GM20000 (cell line): ENCODE results near the gene PGLYRP4.

Experiments used
- DNase-seq: peaks from one replicate; pipeline ENCODE4 v3.0.0; 2012; ENCODE audit warnings: low spot score
- TF ChIP-seq, protein P1 (sequence below): IDR thresholded peaks from 2 replicates; pipeline ENCODE4 v1.5.1; 2012; ENCODE audit warnings: mild to moderate bottlenecking, control low read depth; ENCODE audit errors: extremely low read depth, missing control alignments

PGLYRP4 gene

DNA sequence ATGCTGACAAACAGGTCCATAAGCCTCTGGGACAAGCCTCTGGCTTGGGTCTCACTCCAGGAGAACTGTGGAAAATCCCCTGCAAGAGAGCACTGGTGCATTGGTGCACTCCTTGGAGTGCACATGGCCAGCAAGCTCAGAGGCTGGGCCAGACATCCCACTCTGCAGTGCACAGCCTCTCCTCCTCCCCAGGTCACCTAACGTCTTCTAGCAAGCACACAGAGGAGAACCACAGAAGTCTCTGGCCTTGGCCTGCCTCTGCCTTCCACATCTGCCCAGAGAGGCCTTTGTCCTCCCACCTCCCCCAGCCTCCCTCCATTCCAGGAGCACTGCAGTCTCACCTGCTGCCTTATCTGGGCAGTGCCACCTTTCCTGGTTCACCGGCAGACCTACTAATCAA is 40.1 kb downstream of the PGLYRP4 start:
- DNase-seq: no peak
- TF ChIP-seq, protein P1, sequence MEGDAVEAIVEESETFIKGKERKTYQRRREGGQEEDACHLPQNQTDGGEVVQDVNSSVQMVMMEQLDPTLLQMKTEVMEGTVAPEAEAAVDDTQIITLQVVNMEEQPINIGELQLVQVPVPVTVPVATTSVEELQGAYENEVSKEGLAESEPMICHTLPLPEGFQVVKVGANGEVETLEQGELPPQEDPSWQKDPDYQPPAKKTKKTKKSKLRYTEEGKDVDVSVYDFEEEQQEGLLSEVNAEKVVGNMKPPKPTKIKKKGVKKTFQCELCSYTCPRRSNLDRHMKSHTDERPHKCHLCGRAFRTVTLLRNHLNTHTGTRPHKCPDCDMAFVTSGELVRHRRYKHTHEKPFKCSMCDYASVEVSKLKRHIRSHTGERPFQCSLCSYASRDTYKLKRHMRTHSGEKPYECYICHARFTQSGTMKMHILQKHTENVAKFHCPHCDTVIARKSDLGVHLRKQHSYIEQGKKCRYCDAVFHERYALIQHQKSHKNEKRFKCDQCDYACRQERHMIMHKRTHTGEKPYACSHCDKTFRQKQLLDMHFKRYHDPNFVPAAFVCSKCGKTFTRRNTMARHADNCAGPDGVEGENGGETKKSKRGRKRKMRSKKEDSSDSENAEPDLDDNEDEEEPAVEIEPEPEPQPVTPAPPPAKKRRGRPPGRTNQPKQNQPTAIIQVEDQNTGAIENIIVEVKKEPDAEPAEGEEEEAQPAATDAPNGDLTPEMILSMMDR: no peak

DNA sequence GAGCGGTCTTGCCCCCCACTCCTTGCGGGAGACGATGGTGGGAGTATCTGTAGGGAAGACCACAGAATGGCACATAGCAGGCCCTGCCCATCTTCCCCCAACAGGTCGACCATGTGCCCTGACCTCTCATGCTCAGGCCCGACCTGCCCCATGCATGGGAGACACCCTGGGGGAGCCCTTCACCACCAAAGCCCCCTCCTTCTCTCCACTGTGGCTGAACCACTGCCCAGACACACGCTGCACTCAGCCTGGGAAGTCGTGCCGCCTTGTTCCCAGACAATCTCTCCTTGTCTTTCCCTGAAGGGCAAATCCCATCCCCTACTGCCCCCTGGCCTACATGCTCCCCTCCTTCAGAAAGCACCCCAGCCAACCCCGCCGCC is 41.4 kb downstream of the PGLYRP4 start:
- TF ChIP-seq, protein P1: no peak
- no peak for DNase-seq

DNA sequence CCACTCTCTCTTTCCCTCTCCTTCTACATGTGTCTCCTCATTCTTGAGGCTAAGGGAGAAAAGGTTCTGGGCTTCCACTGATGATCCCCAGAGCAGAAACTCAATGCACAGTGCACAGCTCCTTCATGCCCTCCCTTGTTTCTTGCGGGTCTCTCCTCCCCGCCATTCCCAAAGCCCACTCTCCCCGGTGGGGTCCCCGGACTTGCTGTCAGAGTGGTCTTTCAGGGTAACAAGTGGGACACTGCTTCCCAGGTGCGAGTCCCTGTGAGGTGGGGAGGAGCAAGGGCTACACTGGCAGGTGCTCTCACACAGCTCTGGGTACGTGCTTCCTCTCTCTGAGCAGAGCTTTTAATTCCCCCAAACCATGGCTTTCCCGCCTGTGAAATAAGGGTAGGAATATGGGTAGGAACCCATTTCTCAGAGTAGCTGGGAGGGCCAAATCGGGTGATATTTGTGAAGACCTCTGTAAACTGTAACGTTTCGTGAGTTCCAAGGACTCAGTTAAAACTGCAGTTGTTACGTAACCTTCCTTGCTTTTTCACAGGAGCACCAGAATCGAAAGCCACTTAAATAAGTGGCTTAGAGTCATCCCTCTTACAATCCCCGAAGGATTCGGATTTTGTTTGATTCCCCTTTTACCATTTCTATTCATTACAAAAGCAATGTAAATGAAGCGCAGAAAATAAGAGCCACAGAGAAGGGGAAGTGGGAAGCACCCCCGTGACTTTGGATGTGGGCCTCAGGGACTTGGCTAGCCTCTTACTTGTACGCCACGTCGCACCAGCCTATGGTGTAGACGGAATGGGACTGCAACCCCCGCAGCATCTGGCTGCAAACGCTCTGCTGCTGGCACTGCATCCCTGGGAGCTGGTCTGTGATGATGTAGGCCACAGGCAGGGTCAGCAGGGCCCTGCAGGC is 42.1 kb downstream of the PGLYRP4 start:
- TF ChIP-seq, protein P1: no peak
- no peak for DNase-seq

DNA sequence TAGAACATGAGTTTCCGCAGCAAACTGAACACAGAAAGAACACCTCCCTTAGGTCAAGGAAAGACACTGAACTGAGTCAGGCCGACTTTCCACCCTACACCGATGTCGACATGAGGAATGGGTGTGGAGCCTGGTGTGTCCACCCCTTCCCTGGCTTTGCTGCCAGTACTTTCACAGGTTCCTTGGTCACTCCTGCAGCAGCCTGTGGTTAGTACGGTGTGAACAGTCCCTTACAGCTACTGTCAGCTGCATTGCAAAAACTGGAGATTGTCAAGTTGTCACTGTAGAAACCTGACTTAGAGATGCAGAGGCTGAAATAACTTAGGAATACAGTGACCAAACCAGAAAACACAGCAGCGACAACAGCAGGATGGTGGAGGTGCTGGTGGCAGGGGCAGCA is 43.0 kb downstream of the PGLYRP4 start:
- DNase-seq: no peak
- TF ChIP-seq, protein P1: no peak

DNA sequence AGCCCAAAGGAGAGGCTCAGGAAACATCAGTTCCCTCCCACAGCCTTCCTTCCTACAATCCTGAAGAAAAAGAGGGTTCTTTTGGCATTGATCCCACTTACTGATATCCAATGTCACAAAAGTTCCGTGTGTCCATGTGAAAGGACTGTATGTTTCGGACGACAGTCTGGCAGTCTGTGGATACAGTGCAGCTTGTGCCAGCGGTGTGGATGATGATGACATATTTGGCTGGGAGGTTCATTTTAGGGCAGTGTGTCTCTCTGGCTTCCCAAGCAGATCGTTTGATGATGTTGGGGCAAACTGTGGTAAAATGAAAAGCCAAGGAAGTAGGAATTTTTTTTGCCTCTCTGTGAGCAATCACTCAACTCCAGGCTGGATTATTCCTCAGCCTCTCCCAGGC is 46.3 kb downstream of the PGLYRP4 start:
- TF ChIP-seq, protein P1: no peak
- DNase-seq: no peak

DNA sequence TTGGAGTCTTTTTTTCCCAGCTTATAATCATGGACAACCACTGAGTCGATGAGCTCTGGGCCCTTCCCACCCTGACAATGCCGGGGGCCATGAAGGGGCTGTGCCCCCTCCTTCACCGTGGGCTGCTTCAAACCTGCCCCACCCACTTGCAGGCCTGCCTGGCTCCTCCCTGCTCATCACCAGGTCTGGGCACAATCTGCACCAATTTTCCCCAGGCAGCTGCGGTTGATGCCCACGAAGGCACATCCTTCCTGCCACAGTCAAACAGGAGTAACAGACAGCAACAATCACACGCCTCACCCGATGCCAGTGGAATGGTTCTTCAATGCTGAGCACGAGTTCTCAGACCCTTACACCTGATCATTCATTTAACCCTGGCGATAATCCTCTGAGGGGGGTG is 54.8 kb downstream of the PGLYRP4 start:
- no peak for DNase-seq
- TF ChIP-seq, protein P1: no peak

DNA sequence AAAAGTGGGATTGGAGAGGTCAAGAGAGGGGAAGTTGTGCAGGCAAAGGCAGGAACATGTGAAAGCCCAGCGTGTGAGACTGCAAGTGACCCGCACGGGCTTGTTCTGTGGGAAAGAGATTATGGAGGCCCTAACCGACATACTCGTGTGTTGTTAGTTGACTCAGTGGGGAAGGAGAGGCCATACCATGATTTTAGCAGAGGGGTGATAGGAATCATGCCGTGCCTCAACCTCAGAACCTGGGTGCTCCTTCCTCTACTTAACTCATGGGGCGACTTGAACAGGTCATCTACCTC is 55.2 kb downstream of the PGLYRP4 start:
- DNase-seq: no peak
- TF ChIP-seq, protein P1: no peak
